Measurements from ENCODE around the gene RAB31.

Gene RAB31

DNA sequence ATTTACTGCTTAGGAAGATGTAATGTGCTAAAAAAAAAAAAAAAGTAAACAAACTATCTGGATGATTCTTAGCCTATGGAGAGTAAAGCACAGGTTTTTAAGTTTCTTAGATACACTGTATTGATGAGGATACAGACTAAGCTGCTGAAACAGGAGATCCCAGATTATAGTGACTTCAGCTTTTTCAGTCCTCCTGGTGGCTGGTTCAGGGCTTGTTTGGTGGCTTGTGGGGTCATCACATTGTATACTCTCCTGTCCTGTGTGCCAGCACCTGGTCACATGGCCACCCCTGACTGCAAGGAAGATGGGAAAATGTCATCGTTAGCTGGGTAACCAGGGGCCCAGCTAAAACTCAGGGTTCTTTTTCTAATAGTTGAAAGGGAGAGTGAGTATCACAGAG, 31.4 kb downstream of the RAB31 start:
- DNase-seq: no peak

DNA sequence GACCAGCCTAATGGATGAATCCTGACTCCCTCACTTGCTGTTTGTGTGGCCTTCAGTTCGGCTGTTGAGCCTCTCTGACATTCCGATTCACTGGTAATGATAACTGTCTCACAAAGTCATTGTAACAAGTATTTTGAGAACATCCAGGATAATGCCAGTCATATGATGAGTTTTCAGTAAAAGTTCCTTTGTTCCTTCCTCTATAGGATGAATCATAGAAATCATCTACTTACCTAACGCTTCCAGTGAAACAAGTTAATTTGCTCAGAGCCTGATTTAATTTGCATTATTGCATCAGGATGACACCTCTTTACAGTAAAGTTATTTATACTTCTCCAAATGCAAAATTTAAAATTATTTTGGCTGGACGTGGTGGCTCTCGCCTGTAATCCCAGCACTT, 32.0 kb downstream of the RAB31 start:
- DNase-seq: no peak

DNA sequence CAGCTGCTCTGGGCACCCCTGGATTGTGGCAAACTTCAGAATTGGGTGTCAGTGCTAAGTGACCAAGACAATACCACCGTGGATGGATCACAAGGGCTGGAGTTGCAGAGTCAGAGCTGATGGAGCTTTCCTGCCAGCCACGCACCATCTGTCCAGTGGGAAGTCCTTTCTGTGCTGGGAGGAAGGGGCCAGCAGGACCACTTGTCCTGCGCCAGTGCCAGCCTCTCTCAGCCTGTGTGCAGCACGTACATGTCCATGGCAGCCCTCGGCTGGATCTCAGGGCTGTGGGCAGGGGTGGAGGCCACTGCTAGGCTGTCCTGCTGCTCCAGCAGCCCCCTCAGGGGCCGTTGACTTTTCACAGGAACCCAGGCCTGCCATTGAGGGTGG, 33.3 kb downstream of the RAB31 start:
- no peak for DNase-seq

DNA sequence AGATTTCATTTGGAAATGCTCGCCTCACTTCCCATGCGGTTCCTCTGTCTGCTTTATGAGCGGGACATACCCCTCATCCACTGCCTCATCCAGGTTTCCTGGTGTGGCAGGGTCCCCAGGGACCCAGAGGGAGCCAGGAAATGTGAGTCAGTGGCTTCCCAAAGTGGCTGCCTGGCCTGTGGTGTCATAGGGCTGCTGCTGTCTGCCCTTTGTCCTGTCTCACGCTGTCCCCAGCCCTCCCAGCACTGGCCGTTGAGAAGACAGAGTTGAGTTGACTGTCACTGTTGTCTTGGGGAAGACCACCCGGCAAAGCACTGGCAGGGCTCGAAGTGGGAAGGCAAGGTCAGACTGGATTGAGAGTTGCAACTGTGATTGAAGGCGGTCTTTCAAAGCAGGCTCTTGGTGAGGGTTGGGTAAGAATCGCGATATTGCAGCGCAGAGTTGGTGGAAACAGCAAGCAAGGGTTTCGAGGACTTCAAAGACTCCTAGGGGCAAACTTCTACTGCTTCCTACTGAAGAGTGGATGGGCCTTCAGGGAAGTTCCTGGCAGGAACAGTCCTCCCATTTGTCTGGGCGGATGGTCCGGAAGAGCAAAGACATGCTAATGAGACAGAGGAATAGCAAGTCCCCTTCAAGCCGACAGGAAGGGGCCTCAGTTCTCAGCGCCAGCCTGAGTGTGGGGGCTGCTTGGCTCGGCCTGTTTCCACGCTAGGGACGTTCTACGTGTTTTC, 33.9 kb downstream of the RAB31 start:
- DNase-seq: no peak

DNA sequence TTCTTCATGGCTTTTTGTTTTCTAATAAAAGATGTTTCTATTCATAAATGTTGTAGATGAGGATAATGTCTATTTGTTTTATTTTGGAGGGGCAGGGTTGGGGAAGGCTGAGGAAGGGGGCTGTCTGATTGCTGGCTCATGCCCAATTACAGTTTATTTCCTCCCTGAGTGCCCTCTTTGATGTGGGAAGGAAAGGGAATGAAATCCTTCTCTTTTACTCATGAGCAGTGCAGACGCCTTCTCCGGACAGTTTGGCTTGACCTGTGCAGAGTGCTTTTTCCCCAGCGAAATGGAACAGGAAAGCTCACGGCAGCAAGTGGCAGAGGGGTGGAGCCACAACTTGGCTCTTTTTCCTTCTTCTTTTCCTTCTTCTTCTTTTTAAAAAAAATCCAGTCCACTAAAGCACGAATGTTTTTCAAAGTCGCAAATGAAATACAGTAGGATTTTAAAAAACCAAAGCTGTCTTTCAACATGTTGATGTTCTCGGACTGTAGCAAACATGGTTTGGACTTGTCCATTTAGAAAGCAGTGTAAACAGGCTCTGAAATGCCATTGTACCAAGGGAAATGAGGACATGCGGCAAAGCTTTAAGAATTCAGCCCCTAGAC, 34.5 kb downstream of the RAB31 start:
- no peak for DNase-seq

DNA sequence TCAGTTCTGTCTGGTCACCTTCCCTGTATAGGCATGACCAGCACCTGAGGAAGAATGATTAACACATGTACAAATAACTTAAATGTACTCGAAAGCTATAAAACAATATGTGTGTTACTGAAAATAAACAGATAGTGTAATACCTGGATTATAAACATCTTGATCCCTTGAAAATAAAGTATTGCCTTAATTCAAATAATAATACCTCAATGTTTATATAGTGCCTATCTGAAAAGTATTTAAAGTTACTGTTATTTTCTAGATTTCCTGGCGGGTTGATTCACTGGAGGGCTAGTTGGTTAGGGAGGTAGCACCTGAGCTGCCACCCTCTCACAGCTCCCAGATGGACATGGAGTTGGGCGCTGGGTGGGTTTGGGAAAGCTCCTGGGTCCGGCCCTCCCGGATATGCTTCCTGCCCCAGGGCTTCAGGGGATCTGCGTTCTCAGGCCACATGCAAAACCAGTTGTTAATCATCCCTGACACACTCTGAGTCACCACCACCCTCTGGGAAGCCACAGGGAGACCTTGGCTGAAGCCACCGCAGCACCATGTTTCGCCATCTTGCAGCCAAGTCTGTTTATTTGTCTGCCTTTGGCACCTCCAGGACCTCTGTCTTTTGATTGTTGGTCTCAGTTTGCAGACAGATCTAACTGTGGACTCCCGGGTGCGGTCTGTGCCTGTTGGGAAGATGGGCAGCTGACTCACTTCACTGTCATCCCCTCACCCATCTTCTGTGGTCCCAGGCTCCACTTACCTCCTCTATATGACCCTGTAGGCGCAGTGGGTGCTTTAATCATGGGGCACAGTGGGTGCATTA, 35.3 kb downstream of the RAB31 start:
- no peak for DNase-seq

- DNase-seq: no peak
Measured at GRCh38 chr18:9746958-9747357, 38.9 kb downstream of the RAB31 start.

DNA sequence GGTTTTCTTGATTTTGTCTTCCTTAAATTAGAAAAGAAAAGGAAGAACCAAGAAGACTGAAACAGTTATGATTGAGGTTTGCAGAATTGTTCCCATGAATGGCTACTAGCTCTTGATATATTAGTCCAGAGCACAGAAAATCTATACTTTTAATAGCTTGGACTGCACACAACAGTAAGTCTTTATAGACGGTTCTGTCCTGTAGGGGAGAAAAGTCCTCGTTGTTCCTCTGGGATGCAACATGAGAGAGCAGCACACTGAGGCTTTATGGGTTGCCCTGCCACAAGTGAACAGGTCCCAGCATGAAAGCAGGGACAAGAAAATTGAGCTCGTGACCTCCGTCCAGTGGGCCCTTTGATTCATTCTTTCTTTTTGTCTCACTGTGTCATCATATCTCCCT, 41.5 kb downstream of the RAB31 start:
- no peak for DNase-seq

- DNase-seq: no peak
Measured at GRCh38 chr18:9750112-9750511, 42.0 kb downstream of the RAB31 start.

DNA sequence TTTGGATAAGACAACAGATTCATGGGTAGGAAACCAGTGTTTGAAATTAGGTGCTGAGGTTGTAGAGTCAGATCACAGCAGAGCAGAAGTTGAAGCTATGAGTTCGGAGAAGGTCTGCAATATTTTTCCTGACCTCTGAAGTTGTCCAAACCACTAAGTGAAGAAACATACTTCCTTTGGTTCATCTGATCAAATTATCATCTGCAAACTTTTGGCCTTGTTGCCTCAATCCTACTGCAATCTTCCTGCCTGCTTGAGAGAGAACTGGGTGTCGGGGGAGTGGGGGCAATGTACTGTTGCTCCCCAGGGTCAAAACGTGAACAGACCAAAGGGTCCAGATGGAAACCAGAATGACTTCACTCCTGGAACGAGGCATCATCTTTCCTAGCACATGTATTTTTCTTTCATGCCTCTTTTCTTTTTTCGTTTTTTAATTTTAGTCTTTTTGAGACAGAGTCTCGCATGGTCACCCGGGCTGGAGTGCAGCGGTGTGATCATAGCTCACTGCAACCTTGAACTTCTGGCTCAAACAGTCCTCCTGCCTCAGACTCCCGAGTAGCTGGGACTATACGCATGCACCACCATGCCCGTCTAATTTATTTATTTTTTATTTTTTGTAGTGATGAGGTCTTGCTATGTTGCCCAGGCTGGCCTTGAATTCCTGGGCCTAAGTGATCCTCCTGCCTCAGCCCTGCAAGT, 42.7 kb downstream of the RAB31 start:
- DNase-seq: no peak

DNA sequence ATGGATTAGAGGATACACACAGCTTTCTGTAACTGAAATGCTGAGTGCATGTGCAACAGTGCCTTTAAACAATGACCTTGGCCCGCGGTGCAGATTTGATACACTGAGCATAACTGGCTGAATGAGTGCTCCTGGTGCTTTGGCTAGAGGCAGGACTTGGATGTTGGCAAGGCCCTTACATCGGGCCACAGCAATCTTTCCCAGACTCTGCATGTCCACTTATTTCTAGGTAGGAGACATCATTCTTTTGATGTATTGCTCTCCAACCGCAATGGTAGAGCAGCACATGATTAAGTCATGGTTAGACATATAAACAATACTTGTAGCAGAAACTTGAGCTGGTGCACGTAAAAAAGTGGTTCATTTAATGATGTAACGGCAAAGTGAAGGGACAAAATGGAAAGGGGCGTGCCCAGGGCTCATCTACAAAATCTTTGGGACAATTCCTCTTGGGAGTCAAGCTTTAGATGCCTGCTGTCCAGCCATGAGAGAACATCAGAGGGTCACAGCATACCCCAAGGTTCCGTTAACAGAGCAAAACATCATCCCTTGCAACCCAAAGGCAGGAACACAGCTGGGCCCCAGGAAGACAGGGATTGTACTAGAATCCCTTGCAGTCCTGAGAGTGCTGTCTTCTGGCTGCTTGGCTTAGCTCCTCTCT, 43.4 kb downstream of the RAB31 start:
- no peak for DNase-seq

DNA sequence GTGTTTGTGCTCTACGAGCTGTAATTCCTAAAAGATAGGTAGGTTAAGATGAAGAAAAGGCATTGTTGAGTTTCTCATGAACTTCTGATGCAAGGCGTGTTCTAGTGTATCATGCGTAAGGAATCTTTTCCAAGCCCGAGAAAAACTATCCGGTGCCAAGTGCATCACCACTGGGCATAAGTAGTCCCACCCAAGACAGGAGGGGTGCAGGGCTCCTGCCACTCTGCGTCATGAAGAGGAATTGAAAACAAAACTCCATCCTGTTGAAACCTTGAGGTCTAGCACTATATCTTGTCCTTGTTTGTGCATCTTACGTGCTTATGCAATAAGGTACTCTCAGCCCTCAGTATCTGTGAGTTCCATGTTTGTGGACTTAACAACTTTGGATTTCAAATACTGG, 45.7 kb downstream of the RAB31 start:
- DNase-seq: no peak

DNA sequence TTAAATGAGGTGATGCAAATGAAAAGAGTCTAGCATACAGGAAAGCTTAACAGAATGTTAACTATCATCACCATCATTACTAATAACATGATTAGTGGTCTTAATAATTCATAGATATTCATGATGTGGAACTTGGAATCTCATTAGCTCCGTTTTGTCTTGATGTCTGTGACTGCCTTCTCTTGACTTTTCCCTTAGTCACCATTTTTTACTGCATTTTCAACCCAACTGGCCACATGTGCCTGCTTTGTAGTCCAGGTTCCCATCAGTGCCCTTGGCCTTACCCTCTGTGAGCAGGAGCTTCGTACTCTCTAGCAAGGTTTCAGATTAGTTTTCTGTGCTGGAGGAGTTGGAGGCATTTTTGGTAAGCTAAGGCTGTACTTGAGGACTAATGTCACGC, 47.0 kb downstream of the RAB31 start:
- no peak for DNase-seq

- no peak for DNase-seq
Measured at GRCh38 chr18:9755615-9756014, 47.5 kb downstream of the RAB31 start.

- no peak for DNase-seq
Measured at GRCh38 chr18:9756271-9756932, 48.3 kb downstream of the RAB31 start.

- no peak for DNase-seq
Measured at GRCh38 chr18:9756933-9757470, 48.9 kb downstream of the RAB31 start.

- DNase-seq: no peak
Measured at GRCh38 chr18:9757827-9758621, 49.9 kb downstream of the RAB31 start.

GRCh38 chr18:9758624-9759075, 50.5 kb downstream of the RAB31 start:
- DNase-seq: no peak

- no peak for DNase-seq
Measured at GRCh38 chr18:9760641-9761040, 52.5 kb downstream of the RAB31 start.

DNA sequence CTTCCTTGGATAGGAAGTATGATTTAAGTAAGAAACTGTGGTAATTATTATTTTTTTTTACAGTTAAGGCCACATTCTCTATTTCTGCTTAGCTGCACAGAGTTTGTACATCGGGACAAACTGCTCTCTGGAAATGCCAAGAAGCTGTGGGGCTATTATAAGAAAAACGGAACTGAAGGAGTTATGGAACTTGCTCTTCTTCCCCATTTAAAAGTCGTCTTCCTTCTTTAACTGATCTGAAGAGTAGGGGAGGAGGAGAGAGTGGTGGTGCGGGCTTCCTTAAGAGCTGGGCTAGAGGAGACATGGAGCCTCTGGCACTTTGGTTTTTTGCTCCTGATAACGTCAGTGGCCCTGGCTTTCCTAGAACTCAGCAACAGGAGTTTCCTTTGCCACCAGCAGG, 54.4 kb downstream of the RAB31 start:
- DNase-seq: no peak

DNA sequence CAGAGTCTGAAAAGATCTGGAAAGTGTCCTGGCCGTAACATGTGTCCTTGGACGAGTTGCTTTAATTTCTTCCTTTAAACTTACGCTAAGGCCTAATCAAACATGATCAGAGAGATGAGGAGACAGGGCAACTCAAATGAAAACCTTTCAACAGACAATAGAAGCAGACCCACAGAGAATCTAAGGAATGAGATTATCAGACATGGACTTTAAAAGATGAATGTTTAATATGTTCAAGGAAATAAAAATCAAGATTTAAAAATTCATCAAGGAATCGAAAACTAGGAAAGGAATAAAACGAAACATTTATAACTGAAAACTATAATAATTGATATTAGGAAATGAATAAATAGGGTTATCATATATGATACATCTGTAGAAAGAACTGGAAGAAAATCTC, 55.1 kb downstream of the RAB31 start:
- no peak for DNase-seq
